ENCODE results near the gene TMEM163. TPM values are rescaled to one million over a fixed set of nuclear protein-coding genes. Genes with fewer than 3 reads are reported as not detected.
A peak's percentile ranks its signal among the peaks of the same experiment; 100 is the strongest.
"Not testable (repeated sequence)": the region's sequence is repeated elsewhere in the genome, so short reads cannot be mapped to it uniquely, and the experiment has no call there.

The TMEM163 gene
- total RNA-seq, 2 experiments from 2014 or later, result 0.14 to 0.19 TPM

DNA sequence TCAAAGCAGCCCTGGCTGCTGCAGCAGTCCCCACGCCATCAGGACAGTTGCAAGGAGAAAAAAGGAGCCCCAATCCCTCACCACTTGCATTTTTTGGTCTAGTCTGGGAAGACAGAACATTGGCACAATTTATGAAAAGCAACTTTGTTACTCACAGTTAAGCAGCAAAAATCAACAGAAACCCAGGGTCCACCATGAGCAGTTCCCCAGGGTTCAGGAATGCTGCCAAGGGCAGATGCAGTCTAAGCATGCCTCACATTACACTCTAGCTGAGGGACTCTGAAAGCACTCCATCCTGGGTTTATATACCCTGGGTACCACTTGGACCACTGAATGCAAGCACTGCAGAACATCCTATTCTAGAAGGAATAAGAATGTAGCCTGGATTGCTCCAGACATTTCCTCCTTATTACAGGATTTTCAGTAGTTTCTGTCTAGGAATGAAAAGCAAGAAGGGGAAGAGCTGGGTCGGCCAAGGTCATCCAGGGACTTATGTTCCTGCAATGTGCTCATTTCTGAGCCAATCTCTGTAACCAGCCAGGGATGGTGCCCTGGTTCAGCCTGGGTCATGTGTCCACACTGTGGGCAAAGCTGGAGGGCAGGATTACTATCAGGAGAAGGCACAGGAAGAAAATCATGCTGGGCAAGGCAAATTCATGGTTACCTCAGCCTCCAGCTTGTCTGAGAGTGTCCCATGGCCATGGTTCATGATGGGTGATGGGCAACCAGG is 19.5 kb upstream of the TMEM163 start:
- POLR2A ChIA-PET, result no interaction called here
- Mint-ChIP-seq H3K36me3 (no peaks in the 10 kb centered on the region), H3K27me3 (peaks cover 13% of the 10 kb centered on the region), H3K9me3 (no peaks in the 10 kb centered on the region), H3K27ac (no peak overlapping the region), H3K4me3 (no peak overlapping the region), H3K4me1 (no peaks in the 10 kb centered on the region)
- no peak for DNase-seq
- ATAC-seq (ENCODE audit: low read depth), result no peak

DNA sequence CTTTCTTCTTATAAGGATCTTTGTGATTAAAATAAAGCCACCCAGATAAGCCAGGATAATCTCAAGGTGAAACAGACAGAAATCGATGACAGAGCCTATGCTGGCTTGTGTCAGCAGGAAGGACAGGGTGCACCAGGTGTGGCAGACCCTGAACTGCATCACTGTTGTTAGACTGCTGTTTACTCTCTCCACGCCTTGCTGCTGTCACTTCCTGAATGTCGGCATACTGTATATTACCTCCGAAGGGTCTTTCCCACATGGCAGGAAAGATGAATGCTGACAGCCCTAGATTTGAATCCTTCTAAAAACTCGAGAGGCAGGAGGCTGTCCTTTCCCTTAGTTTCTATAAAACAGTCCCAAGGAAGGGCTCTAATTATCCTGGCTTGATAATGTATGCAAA is 18.9 kb upstream of the TMEM163 start:
- POLR2A ChIA-PET, result no interaction called here
- DNase-seq, result no peak
- no peaks in the 10 kb centered on the region for H3K4me1 Mint-ChIP-seq

DNA sequence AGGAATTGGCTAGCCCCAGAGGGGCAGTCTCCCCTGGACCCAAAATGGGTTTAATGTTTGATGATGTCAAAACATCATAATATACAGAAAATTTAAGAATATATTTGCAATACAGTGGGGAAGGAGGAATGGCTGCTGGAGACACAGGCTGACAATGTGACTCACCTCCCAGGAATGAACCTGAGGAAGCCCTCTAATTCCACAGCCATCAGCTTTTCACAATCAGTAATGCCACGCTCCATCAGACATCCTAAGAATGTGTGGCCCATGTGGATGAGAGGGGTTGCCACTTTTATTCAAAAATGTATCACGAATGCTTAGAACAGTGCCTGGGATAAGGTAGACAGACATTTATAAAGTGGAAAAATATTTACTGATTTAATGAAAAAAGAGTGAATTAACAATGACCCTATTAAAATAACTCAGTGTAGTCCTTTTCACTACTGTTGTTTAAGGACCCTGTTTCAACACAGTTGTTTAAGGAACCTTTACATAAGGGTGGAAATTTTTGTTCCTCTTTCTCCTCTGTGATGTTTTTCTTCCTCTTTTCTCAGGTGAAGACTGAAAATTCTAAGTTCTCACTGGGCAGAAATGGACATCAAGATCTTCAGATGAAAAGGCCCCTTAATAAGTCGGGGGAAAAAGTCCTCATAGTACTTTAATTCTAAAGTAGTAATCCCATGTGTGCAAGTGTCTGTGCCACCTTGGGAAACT is 17.5 kb upstream of the TMEM163 start:
- Mint-ChIP-seq H3K4me3 (no peak overlapping the region), H3K4me1 (no peaks in the 10 kb centered on the region), H3K27me3 (peaks cover 10% of the 10 kb centered on the region), H3K9me3 (no peaks in the 10 kb centered on the region), H3K27ac (no peak overlapping the region), H3K36me3 (no peaks in the 10 kb centered on the region)
- ATAC-seq (ENCODE audit: low read depth) (no peak), DNase-seq (no peak)
- POLR2A ChIA-PET, result no interaction called here

More for the DNA sequence above, 18.9 kb upstream of the TMEM163 start:
- no peak for ATAC-seq (ENCODE audit: low read depth)
- Mint-ChIP-seq H3K36me3 (no peaks in the 10 kb centered on the region), H3K4me3 (no peak overlapping the region), H3K27me3 (peaks cover 12% of the 10 kb centered on the region), H3K27ac (no peak overlapping the region), H3K9me3 (no peaks in the 10 kb centered on the region)

DNA sequence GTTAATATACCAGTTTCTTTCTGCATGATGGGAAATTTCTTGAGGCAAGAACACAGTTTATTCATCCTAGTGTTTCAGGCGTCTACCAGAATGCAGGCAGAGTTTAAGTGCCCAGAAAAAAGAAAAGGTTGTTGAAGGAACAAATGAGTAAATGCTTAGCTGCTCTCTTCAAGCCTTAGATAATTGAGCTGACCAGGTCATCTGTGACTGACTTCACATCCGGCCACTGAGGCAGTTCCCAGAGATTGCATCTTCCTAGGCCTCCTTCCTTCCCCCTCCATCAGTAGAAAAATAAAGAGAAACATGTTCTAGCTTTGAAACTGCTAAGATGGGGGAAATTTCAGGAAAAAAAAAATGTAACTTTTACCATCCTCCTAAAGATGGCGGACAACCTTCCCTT is 9.4 kb upstream of the TMEM163 start:
- Mint-ChIP-seq H3K9me3 (no peaks in the 10 kb centered on the region), H3K36me3 (no peaks in the 10 kb centered on the region), H3K27me3 (peaks cover 27% of the 10 kb centered on the region), H3K27ac (no peak overlapping the region), H3K4me1 (no peaks in the 10 kb centered on the region), H3K4me3 (no peak overlapping the region)
- DNase-seq (no peak), ATAC-seq (ENCODE audit: low read depth) (no peak)
- POLR2A ChIA-PET, result no interaction called here

DNA sequence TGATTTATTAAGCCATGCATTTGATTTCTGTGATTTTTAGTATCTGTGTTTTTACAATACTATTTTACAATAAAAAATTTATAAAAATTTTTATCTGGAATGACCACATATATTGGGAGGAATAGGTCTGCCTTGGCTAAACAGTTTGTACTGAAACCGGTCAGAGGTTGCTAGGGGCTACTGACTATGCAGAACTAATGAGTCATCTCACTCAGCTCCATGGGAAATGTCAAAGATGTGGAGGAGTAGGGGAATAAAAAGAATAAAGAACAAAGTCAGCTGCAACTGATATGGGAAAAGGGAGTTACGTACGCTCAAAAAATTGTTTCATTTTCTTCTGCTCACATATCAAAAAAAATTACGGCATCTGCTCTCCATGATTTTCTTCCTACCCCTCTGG is 8.6 kb upstream of the TMEM163 start:
- DNase-seq (no peak), ATAC-seq (ENCODE audit: low read depth) (no peak)
- Mint-ChIP-seq H3K27ac (no peak overlapping the region), H3K27me3 (peaks cover 33% of the 10 kb centered on the region), H3K4me3 (no peak overlapping the region), H3K9me3 (no peaks in the 10 kb centered on the region), H3K4me1 (no peaks in the 10 kb centered on the region), H3K36me3 (no peaks in the 10 kb centered on the region)
- POLR2A ChIA-PET, result no interaction called here

DNA sequence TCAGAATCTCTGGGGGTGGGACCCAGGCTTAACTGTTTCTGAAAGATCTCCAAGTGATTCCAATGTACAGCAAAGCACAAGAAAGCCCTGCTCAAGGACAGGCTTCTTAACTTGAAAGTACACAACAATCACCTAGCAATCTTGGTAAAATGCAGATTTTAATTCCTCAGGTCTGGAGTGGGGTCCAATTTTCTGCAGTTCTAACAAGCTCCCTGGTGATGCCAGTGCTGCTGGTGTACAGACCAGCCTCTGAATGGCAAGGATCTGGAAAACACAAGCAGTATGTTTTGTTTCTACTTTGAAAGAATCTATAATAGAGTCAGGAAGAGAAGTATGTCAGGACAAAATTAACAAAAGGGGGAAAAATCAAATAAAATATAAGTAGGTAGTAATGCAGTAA is 7.8 kb upstream of the TMEM163 start:
- no peaks in the 10 kb centered on the region for H3K36me3 Mint-ChIP-seq
- peaks cover 40% of the 10 kb centered on the region for H3K27me3 Mint-ChIP-seq
- no peak overlapping the region for H3K27ac Mint-ChIP-seq
- ATAC-seq (ENCODE audit: low read depth), result no peak
- no peaks in the 10 kb centered on the region for H3K4me1 Mint-ChIP-seq
- POLR2A ChIA-PET, result no interaction called here
- H3K4me3 Mint-ChIP-seq, result no peak overlapping the region
- DNase-seq, result no peak
- no peaks in the 10 kb centered on the region for H3K9me3 Mint-ChIP-seq

DNA sequence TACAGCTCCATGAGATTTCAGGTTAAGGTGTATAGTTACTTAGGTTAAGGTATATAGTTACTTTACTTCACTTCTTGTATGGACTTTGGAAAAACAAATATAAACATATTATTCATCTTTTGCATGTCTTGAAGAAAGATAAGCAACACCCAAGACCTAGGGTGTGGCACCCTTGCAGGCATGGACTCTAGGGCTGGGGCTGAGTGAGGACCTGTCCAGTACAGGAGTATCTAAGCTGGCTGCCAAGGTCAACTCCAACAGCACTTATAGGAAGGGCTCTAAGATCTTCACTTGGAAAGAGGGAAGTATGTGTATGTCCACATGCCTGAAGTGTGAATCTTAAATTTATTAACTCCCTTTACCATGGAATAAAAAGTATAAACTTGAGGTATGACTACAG is 7.1 kb upstream of the TMEM163 start:
- ATAC-seq (ENCODE audit: low read depth) (no peak), DNase-seq (no peak)
- Mint-ChIP-seq H3K9me3 (no peaks in the 10 kb centered on the region), H3K4me1 (no peaks in the 10 kb centered on the region), H3K27ac (no peak overlapping the region), H3K4me3 (no peak overlapping the region), H3K36me3 (no peaks in the 10 kb centered on the region), H3K27me3 (peaks cover 48% of the 10 kb centered on the region)
- POLR2A ChIA-PET, result no interaction called here

DNA sequence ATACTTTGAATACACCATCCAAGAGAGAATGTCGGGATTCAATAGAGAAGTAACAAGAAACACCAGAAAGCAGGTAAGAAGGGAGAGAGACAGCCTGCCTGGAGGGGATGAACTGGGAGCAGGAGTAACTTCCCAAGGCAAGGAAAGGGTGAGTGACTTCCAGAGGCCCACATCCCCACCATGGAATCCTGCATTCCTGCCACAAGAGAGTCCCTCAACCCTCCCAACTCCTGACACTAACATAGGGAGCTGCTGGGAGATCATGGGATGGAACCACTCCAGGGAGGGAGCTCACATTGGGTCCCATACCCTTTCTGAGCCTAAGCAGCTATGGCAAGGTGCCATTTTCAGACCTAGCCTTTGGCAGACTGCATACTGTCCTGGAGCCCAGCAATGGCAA is 5.5 kb upstream of the TMEM163 start:
- Mint-ChIP-seq H3K4me1 (no peaks in the 10 kb centered on the region), H3K36me3 (no peaks in the 10 kb centered on the region), H3K27ac (no peak overlapping the region), H3K27me3 (peaks cover 63% of the 10 kb centered on the region), H3K4me3 (no peak overlapping the region), H3K9me3 (no peaks in the 10 kb centered on the region)
- ATAC-seq (ENCODE audit: low read depth) (no peak), DNase-seq (no peak)
- POLR2A ChIA-PET, result no interaction called here

DNA sequence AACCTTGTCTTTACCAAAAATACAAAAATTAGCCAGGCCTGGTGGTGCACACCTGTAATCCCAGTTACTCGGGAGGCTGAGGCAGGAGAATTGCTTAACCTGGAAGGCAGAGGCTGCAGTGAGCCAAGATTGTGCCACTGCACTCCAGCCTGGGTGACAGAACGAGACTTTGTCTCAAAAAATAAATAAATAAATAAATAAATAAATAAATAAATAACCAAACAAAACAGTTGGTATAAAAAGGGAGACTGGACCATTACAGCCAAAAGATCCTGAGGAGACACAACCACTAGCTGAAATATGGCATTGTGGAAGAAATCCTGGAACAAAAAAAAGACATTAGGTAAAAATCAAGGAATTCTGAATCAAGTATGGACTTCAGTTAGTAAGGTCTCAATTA is 4.9 kb upstream of the TMEM163 start:
- ATAC-seq (ENCODE audit: low read depth); DNase-seq; H3K4me1 Mint-ChIP-seq; H3K36me3 Mint-ChIP-seq; POLR2A ChIA-PET; H3K27ac Mint-ChIP-seq; H3K4me3 Mint-ChIP-seq; H3K9me3 Mint-ChIP-seq: not testable (repeated sequence)
- peaks cover 64% of the 10 kb centered on the region for H3K27me3 Mint-ChIP-seq

DNA sequence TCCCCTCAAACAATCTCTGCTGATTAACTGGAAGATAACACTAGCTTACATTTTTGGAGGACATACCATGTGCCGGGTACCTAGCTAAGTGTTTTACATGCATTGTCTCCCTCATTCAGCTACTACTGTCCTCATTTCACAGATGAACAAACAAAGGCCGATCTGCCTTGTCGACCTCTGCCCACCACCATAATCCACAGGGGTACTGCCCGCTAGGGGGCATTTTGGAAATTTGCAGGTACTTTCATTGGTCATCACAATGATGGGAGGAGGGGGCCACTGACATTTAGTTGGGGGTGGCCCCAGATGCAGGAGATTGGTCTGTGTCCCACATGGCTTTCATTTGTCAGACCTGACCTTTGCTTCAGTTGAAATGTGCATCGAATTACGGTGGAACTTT is 3.9 kb upstream of the TMEM163 start:
- DNase-seq (no peak), ATAC-seq (ENCODE audit: low read depth) (no peak)
- Mint-ChIP-seq H3K27ac (no peak overlapping the region), H3K27me3 (peaks cover 65% of the 10 kb centered on the region), H3K36me3 (no peaks in the 10 kb centered on the region), H3K9me3 (no peaks in the 10 kb centered on the region), H3K4me3 (no peak overlapping the region), H3K4me1 (peaks cover under 1% of the 10 kb centered on the region)
- POLR2A ChIA-PET, result no interaction called here

DNA sequence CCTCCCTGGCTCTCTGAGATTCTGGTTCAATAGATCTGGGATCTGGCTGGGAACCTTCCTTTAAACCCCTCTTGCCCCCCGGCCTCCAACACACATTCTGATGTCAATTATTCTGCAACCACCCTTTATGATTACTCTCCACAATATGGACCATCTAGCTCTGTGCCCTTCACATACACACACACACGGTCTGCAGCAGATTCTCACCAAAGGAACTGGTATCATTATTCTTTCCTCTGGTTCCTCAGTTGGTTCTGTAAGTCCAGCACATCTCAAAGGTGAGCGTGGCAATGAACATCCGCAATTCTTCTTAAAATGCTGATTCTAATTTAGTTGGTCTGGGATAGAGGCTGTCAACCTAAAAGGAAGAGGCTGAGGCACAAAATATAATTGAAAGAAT is 2.8 kb upstream of the TMEM163 start:
- peaks cover 70% of the 10 kb centered on the region for H3K27me3 Mint-ChIP-seq
- no peak overlapping the region for H3K4me3 Mint-ChIP-seq

DNA sequence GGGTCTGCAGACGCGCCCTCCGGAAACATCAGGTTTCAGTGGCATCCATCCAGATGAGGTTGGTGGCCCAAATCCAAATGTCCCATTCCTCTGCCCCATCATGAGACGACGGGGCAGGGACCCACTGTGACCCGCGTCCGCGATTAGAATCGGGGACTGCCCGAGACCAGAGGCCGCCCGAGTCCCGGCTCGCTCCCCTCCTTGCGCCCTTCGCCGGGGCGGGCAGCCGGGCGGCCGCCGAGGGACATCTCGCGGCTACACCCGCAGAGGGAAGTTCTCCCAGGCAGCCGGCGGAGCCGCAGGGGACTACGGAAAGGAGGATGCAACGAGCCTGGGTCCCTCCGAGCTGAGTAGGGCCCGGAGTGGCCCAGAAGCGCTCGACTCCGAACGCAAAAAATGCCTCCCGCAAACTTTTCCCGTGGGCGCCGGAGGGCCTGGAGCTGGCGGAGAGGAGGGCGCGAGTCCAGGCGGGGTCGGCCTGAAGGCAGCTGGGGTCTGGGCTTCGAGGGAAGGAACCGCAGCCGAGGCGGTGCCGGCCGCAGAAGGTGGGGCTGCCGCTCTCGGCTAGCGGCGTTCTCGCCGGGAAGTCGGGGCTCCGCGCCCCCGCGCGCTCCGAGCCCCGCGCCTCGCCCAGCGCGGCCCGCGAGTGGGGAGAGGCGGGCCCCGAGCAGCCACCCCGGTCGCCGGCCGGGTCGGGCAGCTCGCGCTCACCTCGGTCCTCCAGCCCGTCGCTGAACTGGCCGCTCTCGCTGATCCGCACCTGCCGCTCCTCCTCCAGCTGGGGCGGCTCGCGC is 580 bp downstream of the TMEM163 start:
- ATAC-seq (ENCODE audit: low read depth) (peak; percentile 29), DNase-seq (peak; percentile 48)
- no peak overlapping the region for H3K27ac Mint-ChIP-seq
- no peaks in the 10 kb centered on the region for H3K36me3 Mint-ChIP-seq
- no peaks in the 10 kb centered on the region for H3K9me3 Mint-ChIP-seq
- POLR2A ChIA-PET, result no interaction called here
- H3K4me3 Mint-ChIP-seq, result peak overlapping the region; percentile 54
- H3K27me3 Mint-ChIP-seq, result peaks cover 79% of the 10 kb centered on the region
- peaks cover 22% of the 10 kb centered on the region for H3K4me1 Mint-ChIP-seq

More for the DNA sequence above, 2.8 kb upstream of the TMEM163 start:
- ATAC-seq (ENCODE audit: low read depth) (no peak), DNase-seq (no peak)
- POLR2A ChIA-PET, result no interaction called here
- H3K4me1 Mint-ChIP-seq, result peaks cover 3% of the 10 kb centered on the region
- H3K9me3 Mint-ChIP-seq, result no peaks in the 10 kb centered on the region
- H3K36me3 Mint-ChIP-seq, result no peaks in the 10 kb centered on the region
- H3K27ac Mint-ChIP-seq, result no peak overlapping the region

DNA sequence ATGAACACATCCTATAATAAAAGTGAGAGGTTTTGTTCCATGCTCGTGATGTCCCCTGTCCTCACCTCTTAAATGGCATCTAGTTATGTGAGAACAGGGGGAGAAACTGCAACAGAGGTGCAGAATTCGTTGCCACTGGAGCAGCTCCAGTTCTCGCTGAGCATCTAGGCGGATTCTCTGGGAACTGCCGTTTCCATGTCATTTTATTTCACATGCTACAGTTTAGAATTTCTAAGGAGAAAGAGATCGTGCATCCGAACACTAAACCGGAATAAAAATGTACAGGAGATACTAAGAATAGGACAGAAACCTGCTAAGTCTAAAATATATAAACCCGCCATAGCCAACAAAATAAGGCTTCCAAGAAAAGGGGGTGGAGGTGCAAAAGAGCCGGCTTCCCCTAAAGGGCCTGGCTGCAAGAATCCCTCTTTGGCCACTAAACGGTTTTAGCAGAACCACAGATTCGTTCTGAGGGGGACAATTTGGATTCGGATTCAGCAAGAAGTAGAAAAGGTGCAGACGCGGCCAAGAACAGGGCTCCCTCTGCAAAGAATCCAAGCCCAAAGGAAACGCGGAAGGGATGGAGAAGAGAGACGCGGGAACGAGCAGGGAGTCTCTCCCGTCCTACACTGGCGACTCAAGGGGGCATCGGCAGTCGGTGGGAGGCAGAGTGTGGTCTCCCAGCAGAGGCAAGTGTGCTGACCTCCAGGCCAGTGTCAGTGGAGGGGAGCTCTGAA is 1.3 kb downstream of the TMEM163 start:
- Mint-ChIP-seq H3K4me1 (peaks cover 26% of the 10 kb centered on the region), H3K9me3 (no peaks in the 10 kb centered on the region), H3K27ac (no peak overlapping the region), H3K27me3 (peaks cover 80% of the 10 kb centered on the region), H3K36me3 (no peaks in the 10 kb centered on the region), H3K4me3 (peak overlapping the region; percentile 49)
- POLR2A ChIA-PET, result no interaction called here
- no peak for ATAC-seq (ENCODE audit: low read depth)
- no peak for DNase-seq
